Hepatocyte (in vitro differentiated cells): ENCODE measurements around the gene CIDEB.

Experiments used
- EZH2 ChIP-seq: fragments of 200-600 bp; sonication (generic); IDR thresholded peaks from 2 replicates; pipeline ENCODE4 v1.6.1; 2016; ENCODE audit warnings: antibody characterized with exemption, mild to moderate bottlenecking, borderline replicate concordance
- TF ChIP-seq, protein P1 (sequence below): fragments of 200-600 bp; sonication (generic); IDR thresholded peaks from 2 replicates; pipeline ENCODE4 v1.5.1; 2016; ENCODE audit warnings: antibody characterized with exemption, mild to moderate bottlenecking; ENCODE audit not compliant: poor library complexity

DNA sequence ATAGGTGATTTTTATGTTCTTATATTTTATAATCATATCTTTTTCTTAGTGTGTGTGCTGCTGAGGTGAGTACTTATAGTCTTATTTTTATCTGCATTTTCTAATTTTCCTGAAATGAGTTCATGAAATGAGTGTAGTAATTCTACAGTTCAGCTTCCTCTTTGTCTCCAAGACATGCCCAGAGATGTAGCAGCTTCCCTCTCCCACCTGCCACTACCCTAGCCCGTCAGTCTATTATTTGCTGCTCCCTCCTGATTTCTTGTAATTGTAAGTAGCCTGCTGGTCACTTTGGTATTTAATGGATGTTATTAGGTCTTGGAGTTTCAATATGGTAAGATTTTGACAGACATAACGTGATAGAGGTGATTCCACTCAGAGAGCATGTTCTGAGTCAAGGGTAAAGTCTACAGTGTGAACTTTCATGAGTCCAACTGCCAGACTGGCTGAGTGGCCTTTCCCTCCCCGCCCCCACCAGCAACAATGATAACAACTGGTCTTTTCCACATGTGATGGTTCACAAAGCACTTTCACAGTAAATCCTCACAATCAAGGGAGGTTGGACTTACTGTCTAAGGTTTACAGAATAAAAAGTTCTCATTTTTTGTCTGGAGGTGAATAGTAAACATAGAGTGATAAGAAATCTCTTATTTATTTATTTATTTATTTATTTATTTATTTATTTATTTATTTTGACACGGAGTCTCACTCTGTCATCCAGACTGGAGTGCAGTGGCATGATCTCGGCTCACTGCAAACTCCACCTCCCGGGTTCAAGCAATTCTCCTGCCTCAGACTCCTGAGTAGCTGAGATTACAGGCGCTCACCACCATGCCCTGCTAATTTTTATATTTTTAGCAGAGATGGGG is 36.3 kb upstream of the CIDEB start:
- TF ChIP-seq, protein P1, sequence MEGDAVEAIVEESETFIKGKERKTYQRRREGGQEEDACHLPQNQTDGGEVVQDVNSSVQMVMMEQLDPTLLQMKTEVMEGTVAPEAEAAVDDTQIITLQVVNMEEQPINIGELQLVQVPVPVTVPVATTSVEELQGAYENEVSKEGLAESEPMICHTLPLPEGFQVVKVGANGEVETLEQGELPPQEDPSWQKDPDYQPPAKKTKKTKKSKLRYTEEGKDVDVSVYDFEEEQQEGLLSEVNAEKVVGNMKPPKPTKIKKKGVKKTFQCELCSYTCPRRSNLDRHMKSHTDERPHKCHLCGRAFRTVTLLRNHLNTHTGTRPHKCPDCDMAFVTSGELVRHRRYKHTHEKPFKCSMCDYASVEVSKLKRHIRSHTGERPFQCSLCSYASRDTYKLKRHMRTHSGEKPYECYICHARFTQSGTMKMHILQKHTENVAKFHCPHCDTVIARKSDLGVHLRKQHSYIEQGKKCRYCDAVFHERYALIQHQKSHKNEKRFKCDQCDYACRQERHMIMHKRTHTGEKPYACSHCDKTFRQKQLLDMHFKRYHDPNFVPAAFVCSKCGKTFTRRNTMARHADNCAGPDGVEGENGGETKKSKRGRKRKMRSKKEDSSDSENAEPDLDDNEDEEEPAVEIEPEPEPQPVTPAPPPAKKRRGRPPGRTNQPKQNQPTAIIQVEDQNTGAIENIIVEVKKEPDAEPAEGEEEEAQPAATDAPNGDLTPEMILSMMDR = no peak
- no peak for TF ChIP-seq EZH2
